GM18499 (cell line): ENCODE data around the gene TAF1A.

Source experiments
- ATAC-seq: cut with Tn5 transposase; IDR thresholded peaks from one replicate; pipeline ENCODE4 v1.9.1; 2021; ENCODE audit warnings: moderate number of reproducible peaks; ENCODE audit not compliant: insufficient read depth, unreplicated experiment

The TAF1A gene

DNA sequence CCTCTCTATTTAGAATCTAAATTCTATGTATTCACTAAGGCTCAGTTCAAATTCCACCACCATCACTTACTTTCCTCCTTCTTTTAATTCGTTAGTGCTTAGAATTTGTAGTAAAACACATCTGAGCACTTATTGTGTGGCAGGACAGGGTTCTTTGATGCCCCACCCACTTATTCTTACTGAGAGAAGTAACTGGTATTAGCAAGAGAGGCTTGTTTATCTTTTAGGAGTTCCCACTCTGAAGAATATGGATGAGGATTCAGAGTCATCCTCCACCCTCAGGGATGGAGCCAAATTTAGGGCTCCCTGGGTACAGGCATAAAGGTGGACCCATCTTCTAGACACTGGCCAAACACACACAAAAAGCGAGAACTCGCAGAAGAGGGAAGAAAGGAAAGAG, 11.5 kb upstream of the TAF1A start:
- ATAC-seq: no peak

DNA sequence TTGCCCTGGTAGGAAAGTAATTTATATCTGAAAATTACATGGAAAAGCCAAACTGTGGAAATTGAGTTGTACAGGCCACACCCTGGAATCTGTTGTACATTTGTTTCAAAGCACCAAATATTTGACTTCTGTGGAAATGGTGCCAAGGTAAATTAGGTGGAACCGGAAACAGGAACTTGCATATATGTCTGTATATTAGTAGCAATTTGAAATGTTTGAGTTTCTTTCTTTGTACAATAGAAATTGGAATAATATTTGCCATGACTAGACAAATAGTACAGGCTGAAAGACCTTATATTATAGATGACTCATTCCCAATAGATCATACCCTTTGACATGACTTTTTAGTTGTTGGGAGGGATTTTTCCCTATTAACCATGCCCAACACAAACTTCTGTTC, 10.5 kb upstream of the TAF1A start:
- ATAC-seq: no peak

DNA sequence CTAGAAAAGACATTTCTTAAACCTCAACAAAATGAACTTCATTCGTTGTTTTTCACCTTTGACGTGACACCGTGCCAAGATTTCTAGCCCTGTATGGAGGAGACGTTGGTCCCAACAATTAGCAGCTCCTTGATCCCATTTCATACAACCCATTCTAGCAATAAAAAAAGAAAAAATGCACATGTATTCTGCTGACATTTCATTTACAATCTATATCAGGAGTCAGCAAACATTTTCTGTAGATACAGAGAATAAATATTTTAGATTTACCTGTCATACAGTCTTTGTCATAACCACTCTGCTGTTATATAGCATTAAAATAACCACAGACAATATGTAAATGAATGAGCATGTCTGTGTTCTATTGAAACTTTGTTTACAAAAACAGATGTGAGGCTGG, 7.0 kb upstream of the TAF1A start:
- ATAC-seq: no peak

DNA sequence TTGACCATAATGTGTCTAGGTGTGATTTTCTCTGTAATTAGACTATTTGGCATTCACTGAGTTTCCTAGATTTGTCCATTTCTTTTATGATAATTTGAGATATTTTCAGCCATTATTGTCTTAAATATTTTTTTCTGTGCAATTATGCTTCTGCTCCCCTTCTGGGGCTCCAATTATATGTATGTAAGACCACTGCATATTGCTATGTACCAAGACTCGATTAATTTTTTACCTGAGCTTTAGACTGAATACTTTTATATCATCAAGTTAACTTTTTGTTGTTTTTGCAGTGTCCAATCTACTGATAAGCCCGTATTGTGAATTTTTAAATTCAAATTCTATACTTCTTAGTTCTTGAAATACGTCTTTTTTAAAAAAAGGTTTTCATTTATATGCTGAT, 5.1 kb upstream of the TAF1A start:
- ATAC-seq: no peak

DNA sequence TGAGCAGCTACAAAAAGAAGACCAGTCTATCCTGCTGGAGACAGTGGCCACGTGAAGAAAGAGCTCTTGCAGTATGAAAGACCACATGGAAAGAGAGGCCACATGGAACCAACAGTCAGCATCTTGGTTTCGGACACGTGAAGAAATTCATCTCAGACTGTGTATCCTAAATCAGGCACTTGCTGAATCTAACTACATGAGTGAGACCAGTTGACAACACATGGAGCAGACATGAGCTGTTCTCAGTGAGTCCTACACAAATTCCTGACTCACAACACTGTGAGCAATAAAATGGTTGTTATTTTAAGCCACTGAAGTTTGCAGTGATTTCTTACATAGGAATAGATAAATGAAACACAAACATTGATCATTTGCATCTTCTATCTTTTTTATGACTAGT, 2.4 kb upstream of the TAF1A start:
- ATAC-seq: no peak

DNA sequence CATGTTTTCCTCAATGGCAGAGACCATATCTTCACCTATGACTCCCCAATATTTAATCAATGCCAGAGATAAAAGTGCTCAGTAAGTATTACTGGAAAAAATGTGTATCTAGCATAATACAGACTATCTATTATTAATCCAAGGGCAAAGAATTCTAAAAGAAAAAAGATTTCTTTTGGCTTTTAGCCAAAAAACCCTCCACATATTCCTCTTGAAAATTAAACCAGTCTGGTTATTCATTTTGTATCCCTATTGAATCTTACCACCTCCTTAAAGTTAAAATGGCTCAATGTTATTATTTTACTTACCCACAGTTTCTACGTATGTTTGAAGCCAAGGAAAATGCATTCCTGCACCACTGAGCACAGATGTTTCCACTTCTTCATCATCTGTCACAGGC, 1.6 kb downstream of the TAF1A start:
- no peak for ATAC-seq

DNA sequence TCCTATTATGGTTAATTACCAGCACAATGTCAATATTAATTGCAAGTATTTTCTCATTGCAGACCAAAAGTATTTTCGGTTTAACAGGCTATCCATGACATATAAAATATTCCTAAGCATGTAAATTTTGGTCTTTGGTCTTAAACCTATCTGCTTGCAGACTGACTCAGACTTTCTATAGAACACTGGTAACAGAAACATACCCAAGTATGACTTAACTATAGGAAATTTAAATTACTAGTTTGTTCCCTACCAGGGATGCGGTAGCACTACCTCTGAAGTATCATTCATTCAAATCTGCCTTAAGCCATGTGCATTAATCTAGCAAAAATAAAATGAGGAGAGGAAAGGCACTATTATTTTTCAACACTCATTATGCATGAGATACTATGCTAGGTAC, 2.9 kb downstream of the TAF1A start:
- ATAC-seq: no peak

DNA sequence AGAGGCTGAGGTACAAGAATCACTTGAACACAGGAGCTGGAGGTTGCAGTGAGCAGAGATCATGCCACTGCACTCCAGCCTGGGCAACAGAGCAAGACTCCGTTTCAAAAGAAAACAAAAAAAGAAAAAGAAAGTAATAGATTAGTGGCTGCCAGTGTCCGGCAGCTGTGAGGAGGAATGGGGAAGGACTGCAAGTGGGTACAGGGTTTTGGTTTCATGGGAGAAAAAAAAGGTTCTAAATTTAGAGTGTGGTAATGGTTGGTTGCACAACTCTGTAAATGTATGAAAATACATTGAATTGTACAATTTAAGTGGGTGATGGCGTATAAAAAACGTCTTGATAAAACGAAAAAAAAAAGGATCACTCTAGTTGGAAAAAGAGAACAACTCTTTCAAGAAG, 6.7 kb downstream of the TAF1A start:
- ATAC-seq: peak; percentile 69

DNA sequence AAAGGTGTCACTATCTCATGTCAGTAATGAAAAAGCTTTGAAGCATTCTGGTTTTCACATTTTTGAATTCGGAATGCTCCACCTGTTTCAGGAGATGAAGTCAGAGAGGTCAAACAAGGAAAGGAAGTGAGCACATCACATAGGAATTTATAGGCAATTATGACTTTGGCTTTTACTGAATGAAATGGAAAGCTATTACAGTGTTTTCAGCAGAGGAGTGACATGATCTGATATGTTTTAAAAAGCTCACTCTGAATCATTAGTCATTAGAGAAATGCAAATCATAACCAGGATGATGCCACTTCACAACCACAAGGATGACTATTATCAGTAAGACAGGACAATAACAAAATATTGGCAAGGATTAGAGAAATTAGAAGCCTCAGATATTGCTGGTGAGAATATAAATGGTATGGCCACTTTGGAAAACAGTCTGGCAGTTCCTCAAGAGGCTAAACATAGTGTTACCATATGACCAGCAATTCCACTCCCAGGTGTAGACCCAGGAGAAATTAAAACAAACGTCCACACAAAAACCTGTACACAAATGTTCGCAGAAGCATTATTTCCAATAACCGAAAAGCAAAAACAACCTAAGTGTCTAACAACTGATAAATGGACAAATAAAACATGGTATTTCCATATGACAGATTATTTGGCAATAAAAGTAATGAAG, 7.5 kb downstream of the TAF1A start:
- peak; percentile 49 for ATAC-seq

DNA sequence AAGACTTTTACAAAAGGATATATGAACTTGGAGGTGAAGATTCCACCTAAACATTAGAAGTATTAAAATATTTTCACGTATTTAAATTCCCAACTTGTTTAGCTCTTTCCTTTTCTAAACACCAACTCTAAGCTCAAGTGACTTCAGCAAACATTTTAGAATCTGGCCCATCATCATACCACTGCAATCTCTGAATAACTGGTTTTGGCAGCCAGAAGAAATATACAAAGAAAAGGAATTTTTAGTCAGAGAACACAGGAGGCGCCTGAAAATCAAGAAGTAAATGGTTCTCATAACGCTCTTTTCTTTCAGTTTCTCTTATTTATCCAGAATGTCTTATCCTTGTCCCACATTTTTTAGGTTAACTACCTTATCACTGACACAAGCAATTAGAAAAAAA, 10.4 kb downstream of the TAF1A start:
- no peak for ATAC-seq

DNA sequence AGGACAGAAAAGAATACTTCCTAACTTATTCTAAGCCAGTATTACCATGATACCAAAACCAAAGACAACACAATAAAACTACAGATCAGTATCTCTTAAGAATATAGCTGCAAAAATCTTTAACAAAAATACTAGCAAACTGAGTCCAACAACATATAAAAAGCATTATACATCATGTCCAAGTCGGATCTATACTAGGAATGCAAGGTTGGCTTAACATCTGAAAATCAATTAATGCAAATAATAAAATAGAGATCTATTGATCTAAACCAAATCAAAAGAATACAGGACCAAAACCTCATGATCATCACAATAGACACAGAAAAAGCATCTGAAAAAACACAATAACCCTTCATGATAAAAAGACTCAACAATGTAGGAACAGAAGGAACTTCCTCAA, 18.9 kb downstream of the TAF1A start:
- no peak for ATAC-seq

DNA sequence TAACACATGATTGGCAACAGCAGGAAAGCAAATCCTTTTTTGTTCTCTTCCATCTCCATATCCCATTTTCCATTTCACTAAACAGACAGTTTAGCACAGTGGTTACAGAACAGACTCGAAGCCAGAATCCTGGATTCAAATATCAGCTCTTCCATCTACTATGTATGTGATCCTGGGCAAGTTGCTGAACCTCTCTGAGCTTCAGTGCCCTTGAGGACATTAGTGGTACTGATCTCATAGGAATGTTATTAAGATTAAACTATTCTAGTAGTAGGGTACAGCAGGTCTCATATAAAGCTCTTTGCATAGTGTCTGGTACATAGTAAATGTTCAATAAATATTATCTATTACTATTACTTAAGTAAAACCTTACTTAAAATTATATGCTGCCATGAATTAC, 28.1 kb downstream of the TAF1A start:
- ATAC-seq: no peak

DNA sequence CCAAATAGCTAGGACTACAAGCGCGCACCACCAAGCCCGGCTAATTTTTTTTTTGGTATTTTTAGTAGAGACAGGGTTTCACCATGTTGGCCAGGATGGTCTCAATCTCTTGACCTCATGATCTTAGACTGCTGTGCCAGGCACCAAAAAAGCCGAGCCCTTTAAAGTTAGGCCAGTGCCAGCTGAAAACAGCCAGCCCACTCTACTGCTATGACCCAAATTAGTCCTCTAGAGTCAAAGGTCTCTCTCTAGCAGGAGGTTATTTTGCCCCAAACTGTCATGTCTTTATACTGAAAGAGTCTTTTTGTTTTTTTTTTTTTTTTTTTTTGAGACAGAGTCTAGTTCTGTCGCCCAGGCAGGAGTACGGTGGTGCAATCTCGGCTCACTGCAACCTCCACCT, 32.2 kb downstream of the TAF1A start:
- no peak for ATAC-seq

DNA sequence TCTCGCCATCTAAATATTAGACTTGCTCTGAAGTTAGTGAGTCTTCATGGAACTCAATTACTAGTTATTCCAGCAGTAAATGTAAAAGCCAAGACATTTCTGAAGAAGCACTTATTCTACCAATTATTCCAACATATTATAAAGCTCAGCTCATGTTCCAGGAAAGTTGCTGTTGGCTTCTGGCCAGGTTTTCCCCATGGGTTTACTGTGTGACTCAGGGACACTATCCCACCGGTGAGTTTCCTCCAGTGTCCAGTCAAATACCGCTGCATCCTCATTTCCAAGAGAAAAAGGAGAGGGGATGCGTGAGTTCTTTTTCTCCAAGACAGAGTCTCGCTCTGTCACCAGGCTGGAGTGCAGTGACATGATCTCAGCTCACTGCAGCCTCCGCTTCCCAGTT, 32.6 kb downstream of the TAF1A start:
- no peak for ATAC-seq

DNA sequence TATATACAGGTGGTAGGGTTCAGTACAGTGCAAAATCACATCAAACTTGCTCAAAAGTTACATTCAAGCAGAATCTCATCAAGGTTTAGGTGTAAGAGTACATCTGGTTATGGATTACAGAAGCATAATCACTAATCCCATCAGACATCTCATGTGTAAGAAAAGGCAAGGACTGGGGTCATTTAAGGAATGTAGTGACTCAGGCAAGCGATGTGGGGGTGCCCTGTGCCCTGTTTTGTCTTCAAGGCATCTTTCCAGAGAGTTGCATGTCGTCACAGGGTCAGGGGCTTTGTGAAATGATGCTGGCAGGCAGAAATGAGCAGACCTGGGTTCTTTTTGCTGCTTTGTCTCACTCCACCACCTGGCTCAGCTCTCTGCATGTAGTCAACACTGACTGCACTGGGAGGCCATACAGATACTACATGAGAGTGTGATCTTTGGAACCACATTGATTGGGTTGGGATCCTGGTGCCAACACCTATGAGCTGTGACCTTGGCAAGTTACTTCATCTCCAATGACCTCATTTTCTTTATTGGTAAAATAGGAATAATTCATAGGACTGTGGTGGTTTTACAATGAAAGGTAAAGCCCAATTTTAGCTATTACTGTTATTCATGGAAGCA, 33.6 kb downstream of the TAF1A start:
- ATAC-seq: no peak

DNA sequence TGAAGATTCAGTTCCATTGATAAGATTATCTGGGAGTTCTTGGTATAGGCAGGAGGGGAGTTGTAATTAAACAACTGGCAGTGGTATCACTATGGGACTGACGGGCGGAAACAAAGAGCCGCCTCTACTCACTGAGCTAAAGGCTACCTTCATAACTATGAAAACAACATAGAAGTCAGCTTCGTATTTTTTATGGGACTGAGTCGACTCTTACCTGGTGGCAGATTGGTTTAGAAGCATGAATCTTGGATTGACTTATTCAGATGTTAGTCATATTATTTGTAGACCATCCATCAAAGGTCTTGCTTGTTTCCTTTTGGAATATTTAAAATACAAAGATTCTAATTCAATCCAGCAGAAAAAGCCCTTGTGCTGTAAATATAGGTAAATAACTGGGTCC, 35.6 kb downstream of the TAF1A start:
- no peak for ATAC-seq

DNA sequence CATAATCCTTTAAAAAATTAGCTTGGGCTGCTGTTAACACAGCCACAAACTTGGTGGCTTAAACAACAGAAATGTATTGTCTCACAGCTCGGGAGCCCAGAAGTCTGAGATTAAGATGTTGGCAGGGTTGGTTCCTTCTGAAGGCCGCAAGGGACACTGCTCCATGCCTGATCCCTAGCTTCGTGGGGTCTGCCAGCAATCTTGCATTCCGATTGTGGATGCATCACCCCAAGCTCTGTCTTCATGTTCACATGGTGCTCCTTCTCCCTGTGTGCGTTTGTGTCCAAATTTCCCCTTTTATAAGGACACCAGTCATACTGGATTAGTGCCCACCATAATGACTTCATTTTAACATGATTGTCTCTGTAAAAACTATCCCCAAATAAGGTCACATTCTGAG, 36.9 kb downstream of the TAF1A start:
- ATAC-seq: no peak

DNA sequence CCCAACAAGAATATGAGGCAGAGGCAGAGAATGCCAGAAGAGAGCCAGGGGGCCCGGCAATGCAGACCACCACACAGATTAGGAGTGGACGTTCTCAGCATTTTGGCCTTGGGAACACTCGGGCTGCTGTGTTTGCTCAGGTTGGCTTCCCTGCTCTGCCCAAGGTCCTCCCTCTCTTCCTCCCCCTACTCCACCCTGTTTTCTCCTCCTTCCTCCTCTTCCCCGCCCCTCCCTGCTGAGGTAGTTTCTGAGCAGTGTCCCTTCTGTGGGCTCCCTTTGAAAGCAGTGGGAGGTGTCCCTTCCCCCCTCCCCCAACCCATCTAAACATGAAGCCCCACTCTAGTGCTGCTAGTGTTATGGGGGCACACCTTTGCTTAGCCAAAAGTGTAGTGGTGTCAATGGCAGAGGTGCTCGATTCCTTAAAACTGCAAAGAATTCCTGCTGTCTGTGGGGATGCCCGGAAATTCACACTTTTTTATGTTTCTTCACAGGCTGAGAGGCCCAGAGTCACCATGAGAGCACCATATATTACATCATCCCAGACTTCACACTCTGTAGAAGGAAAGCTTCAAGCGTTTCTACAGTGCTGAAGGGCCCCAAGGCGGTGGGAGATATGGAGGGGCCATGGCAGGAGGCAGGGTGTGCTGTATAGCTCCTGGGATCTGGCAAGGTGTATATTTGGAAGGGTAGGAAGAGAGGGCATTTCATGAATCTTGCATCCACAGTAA, 41.6 kb downstream of the TAF1A start, which contains the start of gene HHIPL2:
Gene HHIPL2, minus strand, starts transcription at position 161 of the 728 bp plus-strand sequence. Its CDS starts 60 bp downstream, at position 101.
- ATAC-seq: no peak

DNA sequence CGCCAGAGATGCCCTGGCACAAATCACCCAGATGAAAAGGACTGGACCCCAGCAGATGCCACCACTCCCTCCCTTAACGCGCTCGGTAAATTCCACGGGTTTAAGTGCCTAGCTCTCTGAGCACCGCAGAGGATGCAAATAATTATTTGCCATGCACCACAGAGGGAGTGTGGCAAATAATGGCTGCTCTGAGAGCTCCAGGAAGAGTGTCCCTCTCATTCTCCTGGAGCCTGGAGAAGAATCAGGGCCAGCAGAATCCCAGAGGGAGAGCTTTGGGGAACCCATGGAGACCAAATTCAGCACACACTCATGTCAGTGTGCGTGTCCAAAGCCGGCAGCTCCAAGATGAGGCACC, 42.5 kb downstream of the TAF1A start:
- no peak for ATAC-seq

DNA sequence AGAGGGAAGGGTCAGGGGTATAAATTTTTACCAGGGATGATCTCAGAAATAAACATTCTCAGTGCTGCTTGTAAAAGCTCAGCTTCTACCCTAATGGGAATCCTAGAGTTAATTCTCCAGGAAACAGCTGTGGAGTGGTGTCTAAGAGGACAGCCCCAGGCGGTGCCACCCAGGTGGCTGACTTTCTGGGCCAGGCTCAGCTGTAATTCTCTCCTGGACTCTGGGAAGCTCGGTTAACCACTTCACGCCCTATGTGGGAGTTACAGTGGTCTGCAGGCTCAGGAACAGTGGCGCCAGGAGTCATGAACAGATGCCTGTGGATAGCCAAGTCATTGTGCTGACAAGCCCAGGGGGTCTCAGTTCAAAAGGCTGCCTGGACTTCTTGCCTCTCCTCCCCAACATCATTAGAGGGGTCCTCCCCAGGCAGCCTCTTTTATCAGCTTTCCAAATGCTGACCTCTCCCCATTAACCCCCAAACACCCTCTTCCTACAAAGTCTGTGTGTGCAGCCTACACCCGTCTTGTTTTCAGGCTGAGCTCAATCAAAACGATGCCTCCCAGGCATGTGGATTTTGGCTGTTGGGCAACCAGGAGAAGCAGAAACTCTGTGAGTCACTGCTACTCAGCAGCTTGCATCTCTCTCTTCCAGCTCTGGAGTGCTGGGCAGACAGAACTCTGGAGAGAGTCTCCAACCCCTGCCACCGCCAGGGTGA, 43.0 kb downstream of the TAF1A start:
- no peak for ATAC-seq

DNA sequence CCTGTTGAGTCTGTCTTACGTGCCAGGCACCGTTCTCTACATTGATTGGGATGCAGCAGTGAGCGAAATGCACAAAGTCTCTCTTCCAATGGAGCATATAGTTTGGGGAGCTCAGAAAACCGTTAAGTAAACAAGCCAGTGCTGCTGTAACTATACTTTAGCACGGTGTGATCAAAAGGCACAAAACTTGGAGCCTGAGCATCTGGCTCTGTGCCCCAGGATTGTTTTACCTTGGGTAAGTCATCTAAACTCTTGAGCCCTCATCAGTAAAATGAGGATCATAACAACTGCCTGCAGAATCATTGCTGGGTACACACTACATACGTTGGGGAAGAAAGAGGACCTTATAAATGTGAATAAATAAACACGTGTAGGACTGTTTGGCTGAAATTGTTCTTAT, 43.6 kb downstream of the TAF1A start:
- no peak for ATAC-seq
